IMR-90 (cell line): ENCODE data around the gene DOCK4. TPM values are rescaled to one million over a fixed set of nuclear protein-coding genes. Genes with fewer than 3 reads are reported as not detected.

Experiments used
- ATAC-seq: fragments of 200-7000 bp; cut with Tn5 transposase; 2 replicates; pipeline ENCODE4 v1.9.1; 2020; ENCODE audit warnings: low read depth, mild to moderate bottlenecking, moderate library complexity
- BruUV-seq: library from RNA; stranded (reverse); fragments of 400-500 nt; replicated peaks from 2 replicates; lab custom pipeline; 2021; lab: Mats Ljungman, UMichigan
- CTCF ChIA-PET: fragments of 300-600 bp; formaldehyde crosslinking; extraction: SDS; loops from one replicate; lab custom pipeline; 2021; ENCODE audit warnings: antibody characterized with exemption; lab: Yijun Ruan, JAX
- POLR2A ChIA-PET: fragments of 300-600 bp; sonication (Branson Sonifier 250); formaldehyde crosslinking; loops from one replicate; lab custom pipeline; 2022; ENCODE audit warnings: antibody characterized with exemption; ENCODE audit not compliant: unreplicated experiment; lab: Charles Lee
- DNase-seq: peaks from one replicate; pipeline ENCODE4 v3.0.0; 2013
- H2AFZ ChIP-seq: replicated peaks from 2 replicates; pipeline ENCODE3; 2013; ENCODE audit warnings: low read length, mild to moderate bottlenecking; ENCODE audit not compliant: poor library complexity
- H2AK5ac ChIP-seq: 2 replicates; pipeline ENCODE4 v1.6.1; 2013; ENCODE audit warnings: low read depth, low read length, inconsistent platforms
- H2AK9ac ChIP-seq: replicated peaks from 2 replicates; pipeline ENCODE3; 2013; ENCODE audit warnings: mild to moderate bottlenecking, low read depth, low read length, moderate library complexity; ENCODE audit not compliant: poor library complexity
- H2BK120ac ChIP-seq: 2 replicates; pipeline ENCODE4 v1.6.1; 2013; ENCODE audit warnings: low read depth, low read length, inconsistent platforms
- H2BK15ac ChIP-seq: 3 replicates; pipeline ENCODE4 v1.6.1; 2013; ENCODE audit warnings: low read depth, low read length, inconsistent platforms
- H2BK20ac ChIP-seq: 2 replicates; pipeline ENCODE4 v1.6.1; 2013; ENCODE audit warnings: low read depth, mild to moderate bottlenecking, inconsistent platforms, low read length, moderate library complexity
- H2BK5ac ChIP-seq: 2 replicates; pipeline ENCODE4 v1.6.1; 2013; ENCODE audit warnings: mild to moderate bottlenecking, low read depth, low read length, inconsistent platforms; ENCODE audit not compliant: poor library complexity, severe bottlenecking
- H3K14ac ChIP-seq: replicated peaks from 2 replicates; pipeline ENCODE4 v1.6.1; 2013; ENCODE audit warnings: low read depth, low read length, inconsistent platforms
- H3K18ac ChIP-seq: 2 replicates; pipeline ENCODE4 v1.6.1; 2013; ENCODE audit warnings: low read depth, low read length, control low read depth
- H3K23ac ChIP-seq: 2 replicates; pipeline ENCODE4 v1.6.1; 2013; ENCODE audit warnings: low read depth, low read length, inconsistent platforms
- H3K27ac ChIP-seq: 2 replicates; pipeline ENCODE4 v1.5.1; 2013; ENCODE audit warnings: mild to moderate bottlenecking, control low read depth, low read length; ENCODE audit not compliant: insufficient read depth
- H3K27me3 ChIP-seq: 2 replicates; pipeline ENCODE4 v1.6.1; 2013; ENCODE audit warnings: low read length; ENCODE audit not compliant: control insufficient read depth, insufficient read depth
- H3K36me3 ChIP-seq: 2 replicates; pipeline ENCODE4 v1.6.1; 2013; ENCODE audit warnings: low read length, mixed read lengths; ENCODE audit not compliant: control insufficient read depth, insufficient read depth
- H3K4ac ChIP-seq: 2 replicates; pipeline ENCODE4 v1.6.1; 2013; ENCODE audit warnings: low read depth, low read length, inconsistent platforms
- H3K4me1 ChIP-seq: 2 replicates; pipeline ENCODE4 v1.6.1; 2013; ENCODE audit warnings: low read length, mixed read lengths; ENCODE audit not compliant: control insufficient read depth, insufficient read depth
- H3K4me2 ChIP-seq: 2 replicates; pipeline ENCODE4 v1.6.1; 2013; ENCODE audit warnings: low read depth, mild to moderate bottlenecking, control low read depth, low read length, moderate library complexity
- H3K4me3 ChIP-seq: 2 replicates; pipeline ENCODE4 v1.5.1; 2013; ENCODE audit warnings: low read depth, mild to moderate bottlenecking, control low read depth, low read length, moderate library complexity; ENCODE audit not compliant: insufficient read depth
- H3K56ac ChIP-seq: 2 replicates; pipeline ENCODE4 v1.6.1; 2013; ENCODE audit warnings: low read length, inconsistent platforms; ENCODE audit not compliant: insufficient read depth; ENCODE audit errors: extremely low read depth
- H3K79me1 ChIP-seq, 2 experiments: 2 replicates each; pipeline ENCODE4 v1.6.1; 2013; ENCODE audit warnings: low read length in 2 of 2, inconsistent platforms in 1 of 2, low read depth in 1 of 2
- H3K9ac ChIP-seq: 2 replicates; pipeline ENCODE4 v1.6.1; 2013; ENCODE audit warnings: low read depth, low read length, control low read depth
- H3K9me1 ChIP-seq: 2 replicates; pipeline ENCODE4 v1.6.1; 2013; ENCODE audit warnings: low read length, inconsistent platforms; ENCODE audit not compliant: insufficient read depth
- H3K9me3 ChIP-seq: 2 replicates; pipeline ENCODE4 v1.6.1; 2013; ENCODE audit warnings: low read length; ENCODE audit not compliant: control insufficient read depth, insufficient read depth
- H4K20me1 ChIP-seq: 2 replicates; pipeline ENCODE4 v1.6.1; 2013; ENCODE audit warnings: low read length, inconsistent platforms; ENCODE audit not compliant: insufficient read depth
- H4K5ac ChIP-seq: 2 replicates; pipeline ENCODE4 v1.6.1; 2013; ENCODE audit warnings: mild to moderate bottlenecking, low read depth, low read length, control low read depth
- H4K8ac ChIP-seq, 2 experiments: 2 replicates each; pipeline ENCODE4 v1.6.1; 2013; ENCODE audit warnings: low read depth in 2 of 2, low read length in 2 of 2, control low read depth in 1 of 2, inconsistent platforms in 1 of 2
- H4K91ac ChIP-seq: 2 replicates; pipeline ENCODE4 v1.6.1; 2013; ENCODE audit warnings: low read depth, low read length, inconsistent platforms; ENCODE audit not compliant: insufficient read depth
- BHLHE40 ChIP-seq: fragments of 150-350 bp; IDR thresholded peaks from 2 replicates; pipeline ENCODE4 v1.6.1; 2016; ENCODE audit warnings: mild to moderate bottlenecking, low read depth, low read length
- FOS ChIP-seq: fragments of 150-350 bp; IDR thresholded peaks from 2 replicates; pipeline ENCODE4 v1.6.1; 2016; ENCODE audit warnings: low read depth, low read length
- MAFK ChIP-seq: IDR thresholded peaks from 2 replicates; pipeline ENCODE4 v1.6.1; 2012; ENCODE audit warnings: low read depth, low read length, improper control_type of control experiment
- MAZ ChIP-seq: IDR thresholded peaks from 2 replicates; pipeline ENCODE4 v1.6.1; 2012; ENCODE audit warnings: low read depth, mild to moderate bottlenecking, low read length, improper control_type of control experiment, moderate library complexity, borderline replicate concordance
- MXI1 ChIP-seq: IDR thresholded peaks from 2 replicates; pipeline ENCODE4 v1.6.1; 2012; ENCODE audit warnings: low read depth, mild to moderate bottlenecking, low read length, moderate library complexity, borderline replicate concordance
- RCOR1 ChIP-seq: IDR thresholded peaks from 2 replicates; pipeline ENCODE4 v1.6.1; 2012; ENCODE audit warnings: mild to moderate bottlenecking, low read length, improper control_type of control experiment; ENCODE audit not compliant: insufficient replicate concordance
- RFX5 ChIP-seq: IDR thresholded peaks from 2 replicates; pipeline ENCODE4 v1.8.0; 2012; ENCODE audit warnings: low read depth, mild to moderate bottlenecking, low read length, moderate library complexity
- USF2 ChIP-seq: fragments of 150-350 bp; IDR thresholded peaks from 2 replicates; pipeline ENCODE4 v1.6.1; 2017; ENCODE audit warnings: mild to moderate bottlenecking, antibody characterized with exemption, low read length, low read depth
- WGBS, 2 experiments: methylation state at CpG; one replicate each; pipeline versions ENCODE4 v1.1.5 to v1.1.7; 2013; ENCODE audit warnings: missing lambda C conversion rate in 2 of 2; ENCODE audit not compliant: insufficient read length in 1 of 2; ENCODE audit errors: extremely low coverage in 2 of 2; 5-methylcytosine and 5-hydroxymethylcytosine counted together
- dilution Hi-C: fragments of 300-500 bp; cut with HindIII; formaldehyde crosslinking; loops from one replicate; pipeline ENCODE4 v1.14.3; 2018; ENCODE audit warnings: low sequenced_read_pairs; ENCODE audit not compliant: unreplicated experiment
- in situ Hi-C: fragments of 300-500 bp; cut with MboI; formaldehyde crosslinking; loops from 3 replicates; pipeline ENCODE4 v1.14.3; 2019; ENCODE audit warnings: low sequenced_read_pairs, inconsistent platforms, mixed read lengths
- intact Hi-C: fragments of 100-400 bp; cut with micrococcal nuclease; formaldehyde crosslinking; loops from 2 replicates; pipeline ENCODE4 v1.10.0; 2022
- polyA plus RNA-seq, 3 experiments: library from polyadenylated mRNA; depleted of rRNA; stranded (reverse); fragments of >200 nt; gene quantifications; 2 replicates each; pipeline ENCODE4 v1.2.3, GENCODE V29; 2012; ENCODE audit warnings: low replicate concordance in 1 of 3
- total RNA-seq: library from RNA; depleted of rRNA; stranded (reverse); fragments of >200 nt; gene quantifications from 2 replicates; pipeline ENCODE4 v1.2.3, GENCODE V29; 2012
- TF ChIP-seq, protein P1 (sequence below): fragments of 150-350 bp; IDR thresholded peaks from 2 replicates; pipeline ENCODE4 v1.6.1; 2016; ENCODE audit warnings: low read depth, mild to moderate bottlenecking, low read length, moderate library complexity, borderline replicate concordance
- TF ChIP-seq, protein P2 (sequence below): conservative IDR thresholded peaks from 2 replicates; pipeline ENCODE4 v1.5.1; 2012; ENCODE audit warnings: mild to moderate bottlenecking, low read depth, low read length, improper control_type of control experiment

Gene DOCK4
- total and polyA plus RNA-seq, 2 of the 4 experiments (the other 2 are of a cell fraction), result 4.4 to 12.2 TPM

GRCh38 chr7:111755383-111755782 lies 450.8 kb downstream of the DOCK4 start (continued):
- TF ChIP-seq USF2, result no peak

- no TSS peak for BruUV-seq
- Histone ChIP-seq H2BK20ac (no peak overlapping the region), H2AFZ (no peak overlapping the region), H3K23ac (no peak overlapping the region), H2AK5ac (no peak overlapping the region), H3K9me3 (no peaks in the 10 kb centered on the region), H3K14ac (no peak overlapping the region), H4K20me1 (no peaks in the 10 kb centered on the region), H4K91ac (no peak overlapping the region), H3K56ac (no peak overlapping the region), H2AK9ac (no peak overlapping the region), H4K8ac (no peak overlapping the region), H3K4me1 (peaks cover 3% of the 10 kb centered on the region), H2BK120ac (no peak overlapping the region), H3K79me1 (no peaks in the 10 kb centered on the region), H3K9ac (no peak overlapping the region), H3K9me1 (no peaks in the 10 kb centered on the region; the same call in 1 of the 2 replicates), H3K4me3 (no peak overlapping the region), H3K27ac (no peak overlapping the region), H2BK5ac (no peak overlapping the region), H2BK15ac (no peak overlapping the region), H3K27me3 (no peaks in the 10 kb centered on the region), H3K4ac (no peak overlapping the region), H3K18ac (no peak overlapping the region), H3K36me3 (peaks cover 5% of the 10 kb centered on the region; the same call in 1 of the 2 replicates), H4K5ac (no peak overlapping the region), H3K4me2 (no peak overlapping the region)
- TF ChIP-seq MAZ (no peak), RCOR1 (no peak), RFX5 (no peak), MAFK (no peak), FOS (no peak), BHLHE40 (no peak), MXI1 (no peak), USF2 (no peak)
- TF ChIP-seq, protein P1, sequence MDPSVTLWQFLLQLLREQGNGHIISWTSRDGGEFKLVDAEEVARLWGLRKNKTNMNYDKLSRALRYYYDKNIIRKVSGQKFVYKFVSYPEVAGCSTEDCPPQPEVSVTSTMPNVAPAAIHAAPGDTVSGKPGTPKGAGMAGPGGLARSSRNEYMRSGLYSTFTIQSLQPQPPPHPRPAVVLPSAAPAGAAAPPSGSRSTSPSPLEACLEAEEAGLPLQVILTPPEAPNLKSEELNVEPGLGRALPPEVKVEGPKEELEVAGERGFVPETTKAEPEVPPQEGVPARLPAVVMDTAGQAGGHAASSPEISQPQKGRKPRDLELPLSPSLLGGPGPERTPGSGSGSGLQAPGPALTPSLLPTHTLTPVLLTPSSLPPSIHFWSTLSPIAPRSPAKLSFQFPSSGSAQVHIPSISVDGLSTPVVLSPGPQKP, result no peak
- TF ChIP-seq, protein P2, sequence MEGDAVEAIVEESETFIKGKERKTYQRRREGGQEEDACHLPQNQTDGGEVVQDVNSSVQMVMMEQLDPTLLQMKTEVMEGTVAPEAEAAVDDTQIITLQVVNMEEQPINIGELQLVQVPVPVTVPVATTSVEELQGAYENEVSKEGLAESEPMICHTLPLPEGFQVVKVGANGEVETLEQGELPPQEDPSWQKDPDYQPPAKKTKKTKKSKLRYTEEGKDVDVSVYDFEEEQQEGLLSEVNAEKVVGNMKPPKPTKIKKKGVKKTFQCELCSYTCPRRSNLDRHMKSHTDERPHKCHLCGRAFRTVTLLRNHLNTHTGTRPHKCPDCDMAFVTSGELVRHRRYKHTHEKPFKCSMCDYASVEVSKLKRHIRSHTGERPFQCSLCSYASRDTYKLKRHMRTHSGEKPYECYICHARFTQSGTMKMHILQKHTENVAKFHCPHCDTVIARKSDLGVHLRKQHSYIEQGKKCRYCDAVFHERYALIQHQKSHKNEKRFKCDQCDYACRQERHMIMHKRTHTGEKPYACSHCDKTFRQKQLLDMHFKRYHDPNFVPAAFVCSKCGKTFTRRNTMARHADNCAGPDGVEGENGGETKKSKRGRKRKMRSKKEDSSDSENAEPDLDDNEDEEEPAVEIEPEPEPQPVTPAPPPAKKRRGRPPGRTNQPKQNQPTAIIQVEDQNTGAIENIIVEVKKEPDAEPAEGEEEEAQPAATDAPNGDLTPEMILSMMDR, result no peak
- WGBS, 2 experiments, result no CpG with 5 or more reads among the region's 3 CpGs
- ChIA-PET CTCF (interaction anchor here (0.7 to 2.2 kb wide), 4 partner anchors 9 to 666 kb away, joined by 3 to 11 read pairs (median 6); no protein-coding TSS in a partner anchor), POLR2A (no interaction called here)
- DNase-seq (peak; percentile 33), ATAC-seq (no peak)
- in situ Hi-C loops, result loop anchor here (25.0 kb wide), 2 partner anchors 458 to 1133 kb away; partner anchors contain the start of genes DOCK4 and ZNF277
- intact Hi-C loops, result loop anchor here (2.0 kb wide), 1 partner anchor 657 kb away; no protein-coding TSS in a partner anchor
- dilution Hi-C loops, result no loop called here
These were observed 452.2 kb downstream of the DOCK4 start for GRCh38 chr7:111753968-111754367.
